ENCODE data around the gene HOXB1.

Gene HOXB1

DNA sequence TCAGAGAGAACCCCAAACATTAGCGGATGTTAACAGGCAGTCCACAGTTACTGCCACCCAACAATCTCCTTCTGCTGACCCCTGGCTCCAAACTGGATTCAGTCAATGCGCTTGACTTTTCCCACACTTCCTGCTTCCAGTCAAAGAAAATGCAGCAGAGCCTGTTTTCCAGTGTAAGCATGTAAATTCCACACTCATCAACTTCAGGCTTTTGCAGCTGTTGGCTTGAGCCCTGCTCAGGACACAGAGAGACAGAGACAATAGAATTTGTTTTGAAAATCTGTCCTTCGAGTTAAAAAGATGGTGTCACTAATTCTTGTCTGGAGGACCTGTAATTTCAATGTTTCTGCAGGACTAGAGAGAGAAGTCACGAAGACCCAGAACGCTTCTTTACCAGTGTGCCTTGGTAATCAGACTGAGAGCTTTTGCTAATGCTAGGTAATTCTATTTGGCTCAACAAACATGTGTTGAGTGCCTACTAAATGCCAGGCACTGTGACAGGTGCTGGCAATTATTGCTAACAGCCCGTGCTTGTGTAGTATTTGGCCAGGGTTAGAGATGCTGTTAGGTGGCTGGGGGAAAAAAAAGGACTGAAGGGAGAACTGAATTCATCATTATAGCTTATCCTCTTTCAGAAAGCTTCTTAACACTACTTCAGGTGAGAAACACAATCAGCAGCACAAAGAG lies 32.5 kb downstream of the HOXB1 start:
- TF ChIP-seq YY1 (IDR thresholded peaks at IDR 0.05; ENCODE audit: insufficient read depth, insufficient read length): no peak
- TF ChIP-seq ZNF274 (IDR thresholded peaks at IDR 0.05; ENCODE audit: low read depth, low read length): no peak
- TF ChIP-seq SUZ12 (IDR thresholded peaks at IDR 0.05; ENCODE audit: extremely low read depth, insufficient read depth, insufficient read length): no peak
- Histone ChIP-seq H3K4me3 (ENCODE audit: insufficient read length, low read depth) (no peak overlapping the region), H3K36me3 (ENCODE audit: insufficient read depth, insufficient read length, low read length) (no peaks in the 10 kb centered on the region), H3K9me3 (ENCODE audit: insufficient read depth, low read length) (no peaks in the 10 kb centered on the region), H3K27me3 (ENCODE audit: insufficient read depth, insufficient read length) (peaks cover 61% of the 10 kb centered on the region), H3K9ac (ENCODE audit: insufficient read length, low read depth) (no peak overlapping the region), H3K4me1 (ENCODE audit: insufficient read depth, insufficient read length) (no peaks in the 10 kb centered on the region)
- DNase-seq (ENCODE audit: low read depth, low spot score): no peak

- DNase-seq (ENCODE audit: low read depth, low spot score): no peak
- Histone ChIP-seq H3K4me1 (ENCODE audit: insufficient read depth, insufficient read length) (no peaks in the 10 kb centered on the region), H3K9me3 (ENCODE audit: insufficient read depth, low read length) (no peaks in the 10 kb centered on the region), H3K27me3 (ENCODE audit: insufficient read depth, insufficient read length) (peaks cover 63% of the 10 kb centered on the region), H3K4me3 (ENCODE audit: insufficient read length, low read depth) (no peak overlapping the region), H3K36me3 (ENCODE audit: insufficient read depth, insufficient read length, low read length) (no peaks in the 10 kb centered on the region), H3K9ac (ENCODE audit: insufficient read length, low read depth) (no peak overlapping the region)
- TF ChIP-seq ZNF274 (IDR thresholded peaks at IDR 0.05; ENCODE audit: low read depth, low read length) (no peak), SUZ12 (IDR thresholded peaks at IDR 0.05; ENCODE audit: extremely low read depth, insufficient read depth, insufficient read length) (no peak), YY1 (IDR thresholded peaks at IDR 0.05; ENCODE audit: insufficient read depth, insufficient read length) (no peak)
These were observed 33.7 kb downstream of the HOXB1 start for GRCh38 chr17:48497103-48497502.

DNA sequence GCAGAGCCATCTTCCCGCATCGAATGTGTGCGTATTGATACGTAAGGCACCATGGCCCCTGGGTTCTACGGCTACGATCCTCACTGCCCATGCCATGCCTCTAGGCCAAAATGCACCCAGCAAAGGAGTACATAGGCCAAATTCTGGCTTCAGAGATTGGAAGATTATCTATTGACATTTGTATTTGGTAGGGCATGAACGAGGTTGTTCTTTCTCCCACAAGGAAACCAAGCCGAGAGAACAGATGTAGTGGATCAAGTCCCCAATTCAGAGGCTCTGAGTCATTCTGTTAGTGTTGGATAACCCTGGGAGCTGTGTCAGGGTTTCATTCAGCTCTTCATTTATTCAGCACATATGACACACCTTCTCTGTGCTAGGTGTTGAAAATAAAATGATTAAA lies 36.5 kb downstream of the HOXB1 start:
- Histone ChIP-seq H3K36me3 (ENCODE audit: insufficient read depth, insufficient read length, low read length) (no peaks in the 10 kb centered on the region), H3K9ac (ENCODE audit: insufficient read length, low read depth) (no peak overlapping the region), H3K9me3 (ENCODE audit: insufficient read depth, low read length) (no peaks in the 10 kb centered on the region), H3K4me1 (ENCODE audit: insufficient read depth, insufficient read length) (no peaks in the 10 kb centered on the region), H3K4me3 (ENCODE audit: insufficient read length, low read depth) (no peak overlapping the region), H3K27me3 (ENCODE audit: insufficient read depth, insufficient read length) (peaks cover 66% of the 10 kb centered on the region)
- TF ChIP-seq ZNF274 (IDR thresholded peaks at IDR 0.05; ENCODE audit: low read depth, low read length) (no peak), SUZ12 (IDR thresholded peaks at IDR 0.05; ENCODE audit: extremely low read depth, insufficient read depth, insufficient read length) (no peak)
- DNase-seq (ENCODE audit: low read depth, low spot score): no peak

DNA sequence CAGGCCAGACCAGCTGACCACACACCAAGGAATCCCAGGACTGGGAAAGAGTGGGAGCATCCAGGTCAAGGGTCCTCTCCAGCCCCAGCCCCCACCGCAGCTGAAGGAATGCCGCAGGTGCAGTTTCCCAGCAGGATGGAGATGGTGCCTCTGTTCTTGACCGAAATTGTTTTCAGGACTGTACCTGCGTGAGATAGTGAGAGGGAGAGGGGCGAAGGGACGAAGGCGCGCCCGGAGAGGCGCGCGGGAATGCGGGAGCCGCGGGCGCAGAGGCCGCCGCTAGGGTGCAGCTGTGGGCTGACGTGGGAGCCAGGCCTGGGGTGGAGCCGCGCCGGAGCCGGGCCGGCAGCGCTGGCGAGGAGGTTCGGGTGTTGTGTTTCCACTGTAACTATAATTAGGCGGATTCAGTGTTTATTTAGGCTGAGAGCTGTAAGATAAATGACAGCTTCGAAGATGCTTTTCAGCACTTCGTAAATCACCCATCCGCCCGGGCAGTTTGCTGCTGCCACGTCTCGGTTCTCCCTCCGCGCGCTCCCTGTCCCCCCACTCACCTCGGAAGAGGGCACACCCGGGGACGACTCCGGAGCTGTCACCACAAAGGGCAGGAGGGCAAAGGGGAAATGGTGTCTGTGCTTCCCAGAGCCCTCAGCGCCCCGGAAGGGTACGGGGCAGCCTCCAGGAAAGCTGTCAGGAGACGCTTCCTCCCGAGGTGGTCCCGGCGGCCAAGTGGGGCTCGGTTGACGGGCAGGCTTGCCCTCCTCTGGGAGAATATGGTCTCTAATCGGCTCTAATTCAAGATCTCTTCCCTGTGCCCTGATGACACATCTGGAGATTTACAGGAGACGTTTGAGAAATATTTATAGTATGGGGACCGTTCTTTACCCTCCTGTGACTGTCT lies 38.2 kb downstream of the HOXB1 start:
- H3K4me3 ChIP-seq (ENCODE audit: insufficient read length, low read depth): peak overlapping the region; percentile 48
- TF ChIP-seq SUZ12 (IDR thresholded peaks at IDR 0.05; ENCODE audit: extremely low read depth, insufficient read depth, insufficient read length): peak; percentile 35
- TF ChIP-seq YY1 (IDR thresholded peaks at IDR 0.05; ENCODE audit: insufficient read depth, insufficient read length): no peak
- peak overlapping the region; percentile 74 for H3K9ac ChIP-seq (ENCODE audit: insufficient read length, low read depth)
- no peaks in the 10 kb centered on the region for H3K4me1 ChIP-seq (ENCODE audit: insufficient read depth, insufficient read length)
- no peak for DNase-seq (ENCODE audit: low read depth, low spot score)
- no peaks in the 10 kb centered on the region for H3K36me3 ChIP-seq (ENCODE audit: insufficient read depth, insufficient read length, low read length)
- no peaks in the 10 kb centered on the region for H3K9me3 ChIP-seq (ENCODE audit: insufficient read depth, low read length)
- H3K27me3 ChIP-seq (ENCODE audit: insufficient read depth, insufficient read length): peaks cover 62% of the 10 kb centered on the region

DNA sequence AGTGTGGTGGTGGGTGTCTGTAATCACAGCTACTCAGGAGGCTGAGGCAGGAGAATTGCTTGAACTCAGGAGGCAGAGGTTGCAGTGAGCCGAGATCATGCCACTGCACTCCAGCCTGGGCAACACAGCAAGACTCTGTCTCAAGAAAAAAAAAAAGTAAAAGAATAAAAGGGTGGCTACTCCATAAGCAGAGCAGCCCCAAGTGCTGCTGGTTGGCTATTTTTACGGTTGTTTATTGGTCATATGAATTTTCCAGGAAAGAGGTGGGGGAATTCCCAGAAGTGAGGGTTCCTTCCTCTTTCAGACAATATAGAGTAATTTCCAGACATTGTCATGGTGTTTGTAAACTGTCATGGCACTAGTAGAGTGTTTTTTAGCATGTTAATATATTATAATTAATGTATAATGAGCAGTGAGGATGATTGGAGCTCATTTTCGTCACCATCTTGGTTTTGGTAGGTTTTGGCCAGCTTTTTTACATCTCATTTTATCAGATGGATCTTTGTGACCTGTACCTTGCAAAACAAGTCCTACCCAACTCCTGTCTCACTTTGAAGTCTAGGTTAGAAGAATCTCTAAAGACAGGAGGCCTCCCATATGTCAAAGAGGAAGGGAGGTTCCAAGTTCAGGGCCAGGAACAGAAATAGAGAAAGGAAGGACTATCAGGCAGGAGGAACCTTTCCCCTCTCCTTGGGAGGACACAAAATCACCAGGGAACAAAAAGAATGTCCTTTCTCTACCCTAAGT lies 39.1 kb downstream of the HOXB1 start:
- H3K36me3 ChIP-seq (ENCODE audit: insufficient read depth, insufficient read length, low read length): no peaks in the 10 kb centered on the region
- H3K4me1 ChIP-seq (ENCODE audit: insufficient read depth, insufficient read length): no peaks in the 10 kb centered on the region
- TF ChIP-seq SUZ12 (IDR thresholded peaks at IDR 0.05; ENCODE audit: extremely low read depth, insufficient read depth, insufficient read length) (no peak), YY1 (IDR thresholded peaks at IDR 0.05; ENCODE audit: insufficient read depth, insufficient read length) (no peak), ZNF274 (IDR thresholded peaks at IDR 0.05; ENCODE audit: low read depth, low read length) (no peak)

DNA sequence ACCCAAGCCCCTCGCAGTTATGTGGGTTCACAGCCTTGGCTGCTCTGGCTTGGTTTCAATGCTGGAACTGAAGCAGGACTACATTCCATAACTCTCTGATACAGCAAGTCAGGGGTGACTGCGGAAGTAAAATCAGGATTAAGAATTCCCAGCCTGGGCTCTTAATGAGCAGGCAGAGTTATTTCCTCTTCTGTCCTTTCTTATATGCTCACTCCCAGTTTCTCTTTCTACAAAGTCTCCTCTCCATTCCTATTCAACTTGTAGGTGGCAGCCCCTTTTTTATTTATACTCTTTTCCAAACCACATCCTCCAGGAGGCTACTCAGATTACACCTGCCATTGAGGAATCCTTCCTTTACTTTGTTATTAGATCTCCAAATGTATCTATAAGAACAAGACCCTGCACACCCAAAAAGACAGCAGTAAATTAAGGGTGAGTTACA lies 40.3 kb downstream of the HOXB1 start:
- Histone ChIP-seq H3K9ac (ENCODE audit: insufficient read length, low read depth) (no peak overlapping the region), H3K4me1 (ENCODE audit: insufficient read depth, insufficient read length) (no peaks in the 10 kb centered on the region), H3K27me3 (ENCODE audit: insufficient read depth, insufficient read length) (peaks cover 50% of the 10 kb centered on the region), H3K9me3 (ENCODE audit: insufficient read depth, low read length) (no peaks in the 10 kb centered on the region), H3K4me3 (ENCODE audit: insufficient read length, low read depth) (no peak overlapping the region), H3K36me3 (ENCODE audit: insufficient read depth, insufficient read length, low read length) (no peaks in the 10 kb centered on the region)
- no peak for DNase-seq (ENCODE audit: low read depth, low spot score)
- TF ChIP-seq YY1 (IDR thresholded peaks at IDR 0.05; ENCODE audit: insufficient read depth, insufficient read length) (no peak), ZNF274 (IDR thresholded peaks at IDR 0.05; ENCODE audit: low read depth, low read length) (no peak), SUZ12 (IDR thresholded peaks at IDR 0.05; ENCODE audit: extremely low read depth, insufficient read depth, insufficient read length) (no peak)

More for the DNA sequence above, 39.1 kb downstream of the HOXB1 start:
- no peak overlapping the region for H3K4me3 ChIP-seq (ENCODE audit: insufficient read length, low read depth)
- no peaks in the 10 kb centered on the region for H3K9me3 ChIP-seq (ENCODE audit: insufficient read depth, low read length)
- H3K27me3 ChIP-seq (ENCODE audit: insufficient read depth, insufficient read length): peaks cover 57% of the 10 kb centered on the region
- H3K9ac ChIP-seq (ENCODE audit: insufficient read length, low read depth): no peak overlapping the region
- DNase-seq (ENCODE audit: low read depth, low spot score): no peak

Measured in NT2/D1 (cell line).